A204.1 (cell line): ENCODE data around the gene EVA1A.
"Not testable (repeated sequence)": the region's sequence is repeated elsewhere in the genome, so short reads cannot be mapped to it uniquely, and the experiment has no call there.

Experiments
- FAIRE-seq: peaks from 2 replicates; lab custom pipeline; 2012; peaks lifted over from hg19 to GRCh38; lab: Jason Lieb, UNC

EVA1A gene

DNA sequence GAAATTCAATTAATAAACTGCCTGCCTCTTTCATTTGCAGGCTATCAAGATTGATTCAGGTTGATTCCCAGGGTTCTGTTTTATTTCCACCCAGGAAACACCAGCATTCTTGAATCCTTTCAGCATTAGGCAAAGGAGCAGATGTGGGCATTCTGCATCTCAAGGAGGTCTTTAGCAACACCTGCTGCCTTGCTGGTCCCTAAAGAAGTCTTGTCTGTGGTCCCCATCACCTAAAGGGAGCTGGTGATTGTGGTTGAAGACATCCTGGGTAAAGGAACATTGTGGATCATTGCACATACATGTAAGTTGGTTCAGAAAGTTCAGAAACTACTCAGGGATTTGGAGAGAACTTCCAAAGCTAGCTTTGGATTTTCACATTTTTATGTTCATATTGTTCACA, 78.3 kb downstream of the EVA1A start:
- FAIRE-seq = no peak

DNA sequence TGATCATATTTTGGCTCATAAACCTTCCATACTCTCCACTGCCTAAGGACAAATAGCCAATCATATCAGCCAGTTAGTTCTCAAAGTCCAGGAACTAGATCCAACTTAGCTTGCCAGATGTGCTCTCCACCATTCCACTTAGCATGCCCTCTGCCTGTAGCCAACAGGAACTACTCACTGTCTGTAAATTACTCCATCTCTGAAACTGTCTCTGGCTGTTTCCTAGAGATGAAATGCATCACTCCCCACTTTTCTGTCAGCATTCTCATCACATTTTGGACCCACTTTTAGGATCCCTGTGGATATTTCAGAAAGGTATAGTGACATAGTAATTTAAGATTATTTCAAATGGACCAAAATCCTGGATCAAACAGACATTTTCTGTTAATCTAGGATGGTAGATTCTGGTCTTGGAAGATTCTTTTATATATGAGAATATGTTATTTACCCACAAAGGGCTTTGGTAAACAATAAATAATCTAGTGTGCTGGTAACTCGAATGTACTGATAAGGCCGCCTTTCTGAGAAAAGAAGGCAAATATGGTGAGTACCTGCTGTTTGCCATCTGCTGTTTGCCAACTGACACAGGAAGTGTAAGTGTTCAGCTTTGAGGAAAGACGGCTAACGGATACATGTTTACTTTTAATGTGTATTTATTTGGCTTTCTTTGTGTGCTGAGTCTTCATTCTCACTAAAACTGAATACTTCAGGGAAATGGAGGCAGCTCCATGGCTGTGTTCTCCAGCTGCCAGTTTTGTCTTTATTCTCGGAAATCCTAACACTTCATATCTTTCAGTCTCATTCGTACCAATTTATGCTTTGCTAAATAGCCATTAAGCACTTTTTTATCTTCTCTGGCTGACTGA, 79.5 kb downstream of the EVA1A start:
- FAIRE-seq = no peak

- FAIRE-seq = not testable (repeated sequence)
Observed at GRCh38 chr2:75477696-75478095, 83.0 kb downstream of the EVA1A start.

DNA sequence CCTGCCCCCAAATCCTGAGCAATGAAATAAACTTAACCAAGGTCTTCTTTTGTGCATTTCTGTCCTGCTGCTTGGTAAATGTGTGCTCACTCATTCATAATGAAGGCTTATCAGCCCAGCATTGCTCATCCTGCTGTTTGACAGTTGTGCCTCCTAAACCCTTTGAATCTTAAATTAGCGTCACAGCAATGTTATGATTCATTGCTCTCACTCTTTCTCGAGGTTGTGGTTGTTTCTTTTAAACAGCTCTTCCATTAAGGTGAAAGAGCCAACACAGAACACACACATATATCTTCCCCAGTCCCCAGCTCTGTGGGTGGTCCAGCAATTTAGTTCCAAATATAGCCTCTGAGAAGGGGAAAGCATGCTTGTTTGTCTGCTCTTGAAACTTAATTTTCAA, 84.0 kb downstream of the EVA1A start:
- no peak for FAIRE-seq

DNA sequence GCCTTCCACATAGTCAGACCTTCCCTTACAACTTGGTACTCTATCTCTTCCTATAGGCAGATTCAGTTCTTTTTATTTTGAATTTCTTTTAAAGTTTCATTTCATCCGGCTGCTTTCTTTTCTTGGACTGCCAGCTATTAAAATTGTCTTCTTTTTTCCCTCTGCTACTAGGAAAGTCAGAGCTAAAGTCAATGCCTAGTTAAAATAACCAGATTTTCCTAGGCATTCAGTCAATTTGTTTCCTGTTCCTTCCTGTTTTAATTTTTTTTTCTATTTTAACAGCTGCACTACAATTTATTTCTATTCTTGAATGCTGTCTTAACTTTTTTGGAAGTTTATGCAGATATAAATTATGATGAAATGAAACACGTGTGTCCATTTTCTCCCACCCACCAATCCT, 84.8 kb downstream of the EVA1A start:
- FAIRE-seq = no peak

DNA sequence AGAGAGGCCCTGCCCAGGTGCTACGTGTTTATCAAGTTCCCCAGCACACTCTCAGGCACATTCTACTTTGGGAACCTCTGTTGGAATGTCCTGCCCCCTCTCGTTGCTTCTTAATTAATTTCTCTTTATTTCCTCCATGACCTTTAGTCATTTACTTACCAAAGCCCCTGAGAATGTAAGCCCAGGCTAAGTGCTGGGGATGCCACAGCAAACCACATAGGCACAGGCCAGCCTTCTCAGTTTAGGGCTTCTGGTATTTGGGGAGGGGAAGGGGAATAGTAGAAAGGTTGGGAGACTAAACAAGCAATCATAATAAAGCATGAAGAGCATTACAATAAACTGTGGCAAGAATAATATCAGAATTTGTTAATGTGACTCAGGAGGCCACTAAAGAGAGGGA, 85.7 kb downstream of the EVA1A start:
- no peak for FAIRE-seq

DNA sequence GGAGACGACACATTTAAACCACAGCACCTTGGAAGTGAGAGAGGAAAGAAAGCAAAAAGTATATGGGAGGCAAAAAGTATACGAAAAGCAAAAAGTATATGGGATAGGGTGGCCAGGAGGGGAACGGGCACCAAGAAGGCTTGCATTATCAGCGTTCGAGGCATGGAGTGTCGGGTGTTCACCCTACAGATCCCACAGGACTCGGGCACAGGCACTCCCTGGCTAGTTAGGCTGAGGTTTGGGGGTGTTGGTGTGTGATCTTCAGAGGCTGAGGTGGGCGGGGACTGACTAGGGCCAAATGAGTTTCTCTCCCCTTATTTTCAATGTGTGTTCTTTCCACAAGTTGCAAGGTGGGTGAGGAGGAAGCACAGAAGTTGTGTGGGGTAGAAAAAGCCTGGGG, 86.6 kb downstream of the EVA1A start:
- FAIRE-seq = no peak

DNA sequence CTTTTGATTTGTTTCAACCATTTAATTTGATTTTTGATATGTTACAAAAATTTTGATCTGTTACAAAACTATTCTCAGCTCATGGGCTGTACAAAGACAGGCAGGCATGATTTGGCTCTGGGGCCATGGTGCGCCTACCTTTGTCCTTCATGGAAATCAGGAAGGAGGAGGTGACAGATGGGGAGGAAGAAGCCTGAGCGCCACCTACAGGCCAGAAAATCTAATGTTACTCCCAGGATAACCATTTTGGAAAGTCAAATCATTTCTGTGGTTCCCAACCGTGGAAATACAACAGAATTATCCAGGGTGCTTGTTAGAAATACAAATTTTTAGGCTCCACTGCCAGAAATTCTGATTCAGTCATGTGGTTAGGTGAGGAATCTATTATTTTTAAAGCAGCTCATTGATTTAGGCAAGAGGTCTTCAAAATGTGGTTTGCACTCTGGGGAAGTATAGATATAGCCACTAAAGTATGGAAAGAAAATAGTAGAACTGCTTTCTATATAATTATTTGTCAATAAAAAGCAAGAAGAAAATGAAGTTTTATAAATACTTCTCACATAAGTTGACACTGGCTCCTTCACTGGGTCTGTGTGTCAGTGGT, 93.9 kb downstream of the EVA1A start:
- no peak for FAIRE-seq

GRCh38 chr2:75465317-75465984, 95.3 kb downstream of the EVA1A start:
- no peak for FAIRE-seq

DNA sequence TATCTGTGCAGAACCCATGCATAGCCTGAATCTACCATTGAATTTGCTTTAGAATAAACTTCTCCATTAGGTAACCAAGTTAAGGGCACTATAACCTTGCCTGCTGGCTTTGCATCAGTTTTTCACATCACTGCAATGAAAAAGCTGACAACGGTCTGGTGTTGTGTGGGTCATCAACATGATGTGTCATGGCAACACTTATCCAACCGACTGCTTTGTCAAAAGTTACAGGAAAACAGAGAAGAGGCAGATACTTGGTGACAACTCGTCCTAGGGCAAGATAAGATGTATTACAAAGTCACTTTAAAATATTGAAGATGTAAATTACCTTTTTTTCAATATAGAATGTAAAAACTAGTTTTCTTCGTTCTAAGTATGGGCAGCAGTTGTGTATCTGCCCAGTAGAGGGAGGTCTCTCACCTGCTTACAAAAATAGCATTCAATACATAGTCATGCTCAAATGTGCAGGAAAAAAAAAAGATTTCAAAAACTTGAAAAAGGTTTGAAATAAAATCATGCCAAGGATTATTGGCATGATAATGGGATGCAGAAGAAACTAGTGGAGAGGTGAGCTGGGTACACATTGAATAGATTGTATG, 96.3 kb downstream of the EVA1A start:
- FAIRE-seq = peak; percentile 90

- FAIRE-seq = no peak
Observed at GRCh38 chr2:75462721-75463120, 98.0 kb downstream of the EVA1A start.

DNA sequence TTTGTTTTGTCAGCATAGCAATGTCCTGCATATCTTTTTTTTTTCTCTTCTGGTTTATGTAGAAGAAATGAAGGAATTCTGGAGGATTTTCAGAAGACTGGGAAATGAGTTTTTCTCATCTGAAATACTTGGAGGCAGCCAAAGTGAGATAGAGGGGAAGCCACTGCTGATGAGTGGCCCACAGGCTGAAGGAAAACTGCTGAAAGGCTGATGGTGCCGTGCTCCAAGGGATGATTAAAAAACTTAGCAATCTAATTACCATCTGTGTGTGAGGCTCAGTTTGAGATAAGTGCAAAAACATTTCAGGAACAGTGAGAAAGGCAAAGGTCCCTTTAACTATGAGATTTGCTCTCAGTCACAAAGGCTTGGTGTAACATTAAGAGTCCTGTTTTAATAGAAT, 98.5 kb downstream of the EVA1A start:
- no peak for FAIRE-seq

GRCh38 chr2:75460630-75461029, 100.1 kb downstream of the EVA1A start:
- no peak for FAIRE-seq

DNA sequence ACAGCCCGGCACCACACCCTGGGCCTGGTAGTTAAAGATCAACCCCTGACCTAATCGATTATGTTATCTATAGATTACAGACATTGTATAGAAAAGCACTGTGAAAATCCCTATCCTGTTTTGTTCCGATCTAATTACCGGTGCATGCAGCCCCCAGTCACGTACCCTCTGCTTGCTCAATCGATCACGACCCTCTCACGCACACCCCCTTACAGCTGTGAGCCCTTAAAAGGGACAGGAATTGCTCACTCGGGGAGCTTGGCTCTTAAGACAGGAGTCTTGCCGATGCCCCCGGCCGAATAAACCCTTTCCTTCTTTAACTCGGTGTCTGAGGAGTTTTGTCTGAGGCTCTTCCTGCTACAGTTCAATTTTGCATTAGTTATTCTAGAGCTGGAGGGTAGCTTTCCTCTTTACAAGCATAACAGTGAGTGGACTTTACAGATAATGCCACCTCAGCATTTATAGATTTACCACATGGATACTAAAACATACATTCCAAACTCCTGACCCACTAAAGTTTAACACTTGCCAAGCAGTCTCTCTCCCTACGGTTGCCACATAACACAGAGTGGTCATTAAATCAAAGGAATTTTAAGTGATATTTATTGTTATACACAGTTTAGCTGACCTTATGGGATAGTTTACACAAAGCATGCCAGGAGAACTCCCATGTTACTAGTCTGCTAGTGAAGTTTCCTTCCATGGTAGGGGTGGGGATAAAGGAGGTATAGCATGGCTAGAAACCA, 101.0 kb downstream of the EVA1A start:
- FAIRE-seq = no peak

DNA sequence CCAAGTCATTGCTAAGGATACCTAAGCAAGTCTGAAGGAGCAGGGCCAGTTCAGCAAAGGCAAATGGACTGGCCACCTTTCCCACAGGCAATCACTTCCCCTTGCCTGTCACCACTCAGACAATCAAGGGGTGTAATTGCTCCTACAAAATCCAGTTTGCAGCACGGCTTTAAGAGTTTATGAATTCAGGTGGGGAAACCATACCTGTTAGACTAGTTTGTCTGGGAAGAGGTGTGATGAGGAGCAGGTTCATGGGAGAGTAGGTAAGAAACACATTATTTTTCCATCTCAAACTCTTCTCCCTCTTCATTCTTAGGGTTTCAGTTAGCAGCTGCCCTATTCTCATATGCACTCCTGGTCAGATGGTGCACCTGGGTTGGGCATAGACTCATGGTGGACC, 102.5 kb downstream of the EVA1A start:
- no peak for FAIRE-seq

GRCh38 chr2:75456825-75457224, 103.9 kb downstream of the EVA1A start:
- FAIRE-seq = no peak

- no peak for FAIRE-seq
Observed at GRCh38 chr2:75456111-75456510, 104.6 kb downstream of the EVA1A start.

DNA sequence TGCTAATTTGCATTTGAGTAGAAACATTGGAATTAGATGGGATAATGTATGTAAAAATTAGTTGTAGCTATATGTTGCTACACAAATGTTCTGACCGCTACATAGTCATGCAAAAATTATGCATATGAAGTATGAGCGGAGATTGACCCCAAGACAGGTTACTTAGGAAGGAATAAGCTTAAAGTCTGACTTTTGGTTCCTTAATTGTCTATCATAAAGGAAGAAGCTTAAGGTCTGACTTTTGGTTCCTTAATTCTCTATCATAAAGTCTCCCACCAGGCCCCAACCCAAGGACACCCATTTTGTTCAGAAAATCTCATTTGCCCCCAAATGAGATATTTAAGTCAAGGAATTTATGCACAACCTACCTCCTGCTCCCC, 106.5 kb downstream of the EVA1A start:
- no peak for FAIRE-seq

- FAIRE-seq = no peak
Observed at GRCh38 chr2:75453384-75454240, 107.1 kb downstream of the EVA1A start.

GRCh38 chr2:75450068-75450467, 110.7 kb downstream of the EVA1A start:
- no peak for FAIRE-seq

DNA sequence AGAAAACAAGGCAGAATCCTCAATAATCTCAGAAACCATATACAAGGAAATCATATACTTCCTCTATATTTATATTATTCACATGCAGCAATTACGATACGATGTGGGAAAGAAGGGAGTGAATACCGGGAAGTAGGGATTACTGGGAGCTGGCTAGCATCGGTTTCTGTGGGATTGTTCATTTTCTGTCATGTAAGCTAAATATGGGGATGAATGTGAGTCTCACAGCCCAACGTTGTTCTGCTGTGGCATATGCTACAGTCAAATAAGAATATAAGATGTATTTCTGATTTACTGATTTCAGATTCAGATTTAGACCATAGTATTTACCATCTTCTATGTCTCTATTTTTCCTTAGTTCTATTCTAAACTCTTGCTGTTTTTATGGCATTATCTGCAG, 113.6 kb downstream of the EVA1A start:
- no peak for FAIRE-seq
